Hepatocyte (in vitro differentiated cells): ENCODE results near the gene GOLGA6L10. TPM values are rescaled to one million over a fixed set of nuclear protein-coding genes. Genes with fewer than 3 reads are reported as not detected.
"Not testable (repeated sequence)": the region's sequence is repeated elsewhere in the genome, so short reads cannot be mapped to it uniquely, and the experiment has no call there.

ENCODE experiments used
- DNase-seq: peaks from one replicate; pipeline ENCODE4 v3.0.0-alpha.2; 2016; ENCODE audit warnings: low spot score
- H2AFZ ChIP-seq: fragments of 200-600 bp; sonication (generic); 2 replicates; pipeline ENCODE4 v1.6.0; 2016; ENCODE audit warnings: antibody characterized with exemption, mild to moderate bottlenecking
- H3K27ac ChIP-seq: fragments of 200-600 bp; sonication (generic); 2 replicates; pipeline ENCODE4 v1.5.1; 2016; ENCODE audit warnings: mild to moderate bottlenecking
- H3K27me3 ChIP-seq: fragments of 200-600 bp; sonication (generic); 2 replicates; pipeline ENCODE4 v1.6.1; 2016
- H3K36me3 ChIP-seq: fragments of 200-600 bp; sonication (generic); replicated peaks from 2 replicates; pipeline ENCODE4 v1.5.1; 2016; ENCODE audit warnings: low read depth; ENCODE audit not compliant: insufficient read depth
- H3K4me1 ChIP-seq: fragments of 200-600 bp; sonication (generic); 2 replicates; pipeline ENCODE4 v1.5.1; 2016; ENCODE audit warnings: mild to moderate bottlenecking, moderate library complexity; ENCODE audit not compliant: insufficient read depth
- H3K4me2 ChIP-seq: fragments of 200-600 bp; sonication (generic); 2 replicates; pipeline ENCODE4 v1.6.0; 2016
- H3K4me3 ChIP-seq: fragments of 200-600 bp; sonication (generic); 2 replicates; pipeline ENCODE4 v1.5.1; 2016; ENCODE audit warnings: mild to moderate bottlenecking
- H3K79me2 ChIP-seq: fragments of 200-600 bp; sonication (generic); 2 replicates; pipeline ENCODE4 v1.6.0; 2017; ENCODE audit warnings: mild to moderate bottlenecking
- H3K9me2 ChIP-seq: fragments of 200-600 bp; sonication (generic); replicated peaks from 2 replicates; pipeline ENCODE4 v1.6.0; 2017; ENCODE audit warnings: mild to moderate bottlenecking; ENCODE audit not compliant: insufficient read depth
- H3K9me3 ChIP-seq: fragments of 200-600 bp; sonication (generic); 2 replicates; pipeline ENCODE4 v1.5.1; 2016; ENCODE audit warnings: low read depth, mild to moderate bottlenecking
- H4K20me1 ChIP-seq: fragments of 200-600 bp; sonication (generic); 2 replicates; pipeline ENCODE4 v1.6.0; 2016; ENCODE audit warnings: mild to moderate bottlenecking; ENCODE audit not compliant: insufficient read depth, poor library complexity, severe bottlenecking
- CTCF ChIP-seq: fragments of 200-600 bp; sonication (generic); IDR thresholded peaks from 2 replicates; pipeline ENCODE4 v1.5.1; 2016; ENCODE audit warnings: antibody characterized with exemption, mild to moderate bottlenecking; ENCODE audit not compliant: poor library complexity
- EZH2 ChIP-seq: fragments of 200-600 bp; sonication (generic); IDR thresholded peaks from 2 replicates; pipeline ENCODE4 v1.6.1; 2016; ENCODE audit warnings: antibody characterized with exemption, mild to moderate bottlenecking, borderline replicate concordance
- EZH2phosphoT487 ChIP-seq: fragments of 200-600 bp; sonication (generic); IDR thresholded peaks from one replicate; pipeline ENCODE4 v1.6.1; 2018; ENCODE audit warnings: antibody characterized with exemption, mild to moderate bottlenecking, low read depth, moderate library complexity; ENCODE audit not compliant: unreplicated experiment, severe bottlenecking
- WGBS: methylation state at CpG from one replicate; pipeline ENCODE4 v1.1.6; 2016; ENCODE audit warnings: low lambda C conversion rate; ENCODE audit errors: missing lambda C conversion rate; 5-methylcytosine and 5-hydroxymethylcytosine counted together
- polyA plus RNA-seq: library from polyadenylated mRNA; unstranded; fragments of >200 nt; fragmentation: Nextera tagmentation; extraction: Ambion mirVana; gene quantifications from 2 replicates; pipeline ENCODE4 v1.2.1, GENCODE V29; 2016
- total RNA-seq: library from RNA; depleted of rRNA; stranded (reverse); fragments of >200 nt; gene quantifications from 2 replicates; pipeline ENCODE4 v1.2.3, GENCODE V29; 2014

Gene GOLGA6L10
- total RNA-seq (0.28 and 1.3 TPM in 2 replicates), polyA plus RNA-seq (0.65 and 1.0 TPM in 2 replicates)

GRCh38 chr15:82349375-82349774 is at the start of gene GOLGA6L10:
Gene GOLGA6L10, minus strand, starts transcription at chr15:82349475. Its CDS starts 100 bp downstream, at chr15:82349375.
- not testable (repeated sequence) for H2AFZ ChIP-seq, H3K27me3 ChIP-seq, H3K9me3 ChIP-seq, H3K4me2 ChIP-seq, DNase-seq, H3K27ac ChIP-seq, H3K4me1 ChIP-seq, H3K79me2 ChIP-seq, H3K36me3 ChIP-seq, H3K4me3 ChIP-seq, H4K20me1 ChIP-seq, H3K9me2 ChIP-seq
- WGBS: no CpG with 5 or more reads among the region's 9 CpGs

- no peaks in the 10 kb centered on the region for H3K9me3 ChIP-seq
- no peak overlapping the region for H3K4me2 ChIP-seq
- no peak overlapping the region for H2AFZ ChIP-seq
- peaks cover 4% of the 10 kb centered on the region for H3K79me2 ChIP-seq
- WGBS: 86% methylated on average over 1 of the region's 1 CpG
- no peaks in the 10 kb centered on the region for H3K4me1 ChIP-seq
- no peaks in the 10 kb centered on the region for H3K36me3 ChIP-seq
- no peak for DNase-seq
- no peaks in the 10 kb centered on the region for H4K20me1 ChIP-seq
- no peaks in the 10 kb centered on the region for H3K9me2 ChIP-seq
- H3K27me3 ChIP-seq: no peaks in the 10 kb centered on the region
- H3K4me3 ChIP-seq: no peak overlapping the region
- TF ChIP-seq EZH2 (no peak), EZH2phosphoT487 (no peak), CTCF (no peak)
- no peak overlapping the region for H3K27ac ChIP-seq
Observed at GRCh38 chr15:82398785-82399184, 49.5 kb upstream of the GOLGA6L10 start.

GRCh38 chr15:82397817-82398216 is 48.5 kb upstream of the GOLGA6L10 start:
- TF ChIP-seq CTCF (no peak), EZH2phosphoT487 (no peak), EZH2 (no peak)
- H4K20me1 ChIP-seq: no peaks in the 10 kb centered on the region
- H2AFZ ChIP-seq: no peak overlapping the region
- no peak overlapping the region for H3K4me3 ChIP-seq
- no peaks in the 10 kb centered on the region for H3K9me3 ChIP-seq
- H3K4me1 ChIP-seq: no peaks in the 10 kb centered on the region
- H3K79me2 ChIP-seq: peaks cover 4% of the 10 kb centered on the region
- H3K27ac ChIP-seq: no peak overlapping the region
- no peaks in the 10 kb centered on the region for H3K27me3 ChIP-seq
- 48% methylated on average over 3 of the region's 3 CpGs for WGBS
- DNase-seq: no peak
- H3K4me2 ChIP-seq: no peak overlapping the region
- H3K36me3 ChIP-seq: no peaks in the 10 kb centered on the region
- H3K9me2 ChIP-seq: no peaks in the 10 kb centered on the region

GRCh38 chr15:82395788-82396187 is 46.5 kb upstream of the GOLGA6L10 start:
- not testable (repeated sequence) for H3K27me3 ChIP-seq, H3K36me3 ChIP-seq, H4K20me1 ChIP-seq, H3K27ac ChIP-seq, H2AFZ ChIP-seq, H3K4me1 ChIP-seq, H3K79me2 ChIP-seq, H3K4me3 ChIP-seq, H3K9me3 ChIP-seq, H3K9me2 ChIP-seq, DNase-seq, H3K4me2 ChIP-seq
- 56% methylated on average over 1 of the region's 4 CpGs for WGBS

GRCh38 chr15:82393671-82394070 is 44.4 kb upstream of the GOLGA6L10 start:
- no peak overlapping the region for H3K4me2 ChIP-seq
- no peak overlapping the region for H3K27ac ChIP-seq
- no peaks in the 10 kb centered on the region for H3K4me1 ChIP-seq
- no peaks in the 10 kb centered on the region for H3K27me3 ChIP-seq
- H3K9me3 ChIP-seq: no peaks in the 10 kb centered on the region
- no peaks in the 10 kb centered on the region for H4K20me1 ChIP-seq
- DNase-seq: no peak
- H3K79me2 ChIP-seq: no peaks in the 10 kb centered on the region
- no peaks in the 10 kb centered on the region for H3K9me2 ChIP-seq
- H2AFZ ChIP-seq: no peak overlapping the region
- no peak for TF ChIP-seq CTCF
- no peak for TF ChIP-seq EZH2
- TF ChIP-seq EZH2phosphoT487: no peak
- H3K36me3 ChIP-seq: no peaks in the 10 kb centered on the region
- H3K4me3 ChIP-seq: no peak overlapping the region
- WGBS: 96% methylated on average over 4 of the region's 4 CpGs

- H3K9me2 ChIP-seq, H2AFZ ChIP-seq, H4K20me1 ChIP-seq, H3K79me2 ChIP-seq, H3K4me2 ChIP-seq, H3K27ac ChIP-seq, H3K27me3 ChIP-seq, H3K4me1 ChIP-seq, H3K9me3 ChIP-seq, DNase-seq, H3K4me3 ChIP-seq, H3K36me3 ChIP-seq: not testable (repeated sequence)
- 100% methylated on average over 1 of the region's 1 CpG for WGBS
Observed at GRCh38 chr15:82392077-82392476, 42.8 kb upstream of the GOLGA6L10 start.

- not testable (repeated sequence) for DNase-seq, H3K9me2 ChIP-seq, H3K79me2 ChIP-seq, H3K4me2 ChIP-seq, H3K4me1 ChIP-seq, H3K27ac ChIP-seq, H3K27me3 ChIP-seq, H3K36me3 ChIP-seq, H3K4me3 ChIP-seq, H4K20me1 ChIP-seq, H2AFZ ChIP-seq, H3K9me3 ChIP-seq
- WGBS: 90% methylated on average over 3 of the region's 3 CpGs
Observed at GRCh38 chr15:82390152-82390551, 40.9 kb upstream of the GOLGA6L10 start.
